ENCODE data around the gene SOWAHA. TPM values are rescaled to one million over a fixed set of nuclear protein-coding genes. Genes with fewer than 3 reads are reported as not detected.

The SOWAHA gene
- total and polyA plus RNA-seq, 2 of the 8 experiments (the other 6 are each of a cell fraction or from before 2014, with no cell fraction given): 0.09 to 0.11 TPM

GRCh38 chr5:132841305-132841704 is 28.2 kb downstream of the SOWAHA start:
- FAIRE-seq: no peak
- H3K4me1 ChIP-seq (replicated peaks in 1 of 4; ENCODE audit: control insufficient read depth in 3 of 4, insufficient read depth in 4 of 4, low read length in 3 of 4): no peaks in the 10 kb centered on the region
- H2AFZ ChIP-seq (ENCODE audit: low read length): no peak overlapping the region
- no peaks in the 10 kb centered on the region for H3K36me3 ChIP-seq (ENCODE audit: control insufficient read depth in 2 of 4, insufficient read depth in 4 of 4, low read length in 3 of 4)
- no peak for DNase-seq (ENCODE audit: low read depth in 1 of 2, low spot score in 2 of 2)
- H3K79me2 ChIP-seq (ENCODE audit: control insufficient read depth in 1 of 2, insufficient read depth in 2 of 2, low read length in 2 of 2): no peaks in the 10 kb centered on the region
- H2BK5ac ChIP-seq (ENCODE audit: low read depth, low read length): no peak overlapping the region
- H2BK20ac ChIP-seq (ENCODE audit: low read length): no peak overlapping the region
- H3K23ac ChIP-seq (ENCODE audit: insufficient read length): no peak overlapping the region
- POLR2A ChIA-PET (ENCODE audit: partially characterized antibody): no interaction called here
- H4K91ac ChIP-seq (replicated peaks; ENCODE audit: insufficient read length, low read length): no peak overlapping the region
- no peaks in the 10 kb centered on the region for H3K23me2 ChIP-seq (ENCODE audit: low read depth, low read length)
- H3K4me2 ChIP-seq (ENCODE audit: insufficient read depth in 1 of 2, low read depth in 2 of 2, low read length in 2 of 2): no peak overlapping the region
- H3K9ac ChIP-seq (replicated peaks in 1 of 4; ENCODE audit: extremely low read depth in 1 of 4, low read depth in 3 of 4, low read length in 3 of 4): no peak overlapping the region
- H4K5ac ChIP-seq (ENCODE audit: insufficient read length, low read depth, low read length): no peak overlapping the region
- H3K18ac ChIP-seq (ENCODE audit: extremely low read depth, low read length): no peak overlapping the region
- no peak overlapping the region for H3K14ac ChIP-seq (ENCODE audit: insufficient read length)
- no peaks in the 10 kb centered on the region for H3K27me3 ChIP-seq (replicated peaks in 1 of 4; ENCODE audit: control insufficient read depth in 3 of 4, extremely low read depth in 1 of 4, insufficient read depth in 3 of 4, low read length in 3 of 4)
- no peak overlapping the region for H3K4me3 ChIP-seq (ENCODE audit: extremely low read depth in 1 of 4, insufficient read depth in 2 of 4, low read depth in 3 of 4, low read length in 4 of 4)
- H4K20me1 ChIP-seq (replicated peaks in 1 of 2; ENCODE audit: control insufficient read depth in 1 of 2, insufficient read depth in 2 of 2, low read length in 2 of 2): no peaks in the 10 kb centered on the region
- no peak overlapping the region for H2BK12ac ChIP-seq (ENCODE audit: low read depth, low read length)
- CTCF ChIA-PET (ENCODE audit: partially characterized antibody): interaction anchor here (25.6 kb wide), 1 partner anchor 21 kb away, joined by 465 read pairs; the partner anchor contains the start of genes GDF9, LEAP2 and UQCRQ
- WGBS, 2 experiments (ENCODE audit: extremely low coverage in 1 of 2, insufficient coverage in 1 of 2, insufficient read length in 1 of 2, insufficient replicate concordance in 2 of 2, low coverage in 1 of 2, low lambda C conversion rate in 2 of 2, missing lambda C conversion rate in 1 of 2): 96% methylated on average over 4 of the region's 4 CpGs; no CpG with 5 or more reads in 1 of the 2 experiments
- H3K27ac ChIP-seq (ENCODE audit: low read depth, low read length): no peak overlapping the region
- H2BK120ac ChIP-seq (replicated peaks; ENCODE audit: low read depth, low read length): no peak overlapping the region
- H3K9me3 ChIP-seq (ENCODE audit: insufficient read depth in 2 of 2, low read depth in 1 of 2, low read length in 1 of 2): no peaks in the 10 kb centered on the region
- no peaks in the 10 kb centered on the region for H3K79me1 ChIP-seq (ENCODE audit: low read depth, low read length)
- no peak overlapping the region for H3K4ac ChIP-seq (replicated peaks; ENCODE audit: insufficient read length, low read depth, low read length)
- H3K56ac ChIP-seq (replicated peaks; ENCODE audit: insufficient read length, low read depth, low read length): no peak overlapping the region
- no peak overlapping the region for H4K8ac ChIP-seq (ENCODE audit: extremely low read depth, insufficient read depth, low read length)
- no peak overlapping the region for H2BK15ac ChIP-seq (ENCODE audit: low read length)
- no peak overlapping the region for H2AK5ac ChIP-seq (ENCODE audit: low read depth, low read length)
- no peak for TF ChIP-seq BRCA1 (IDR thresholded peaks at IDR 0.05; ENCODE audit: low read depth, low read length)
- no peak for TF ChIP-seq NANOG (IDR thresholded peaks at IDR 0.05; ENCODE audit: insufficient read depth, low read depth, low read length, poor library complexity, severe bottlenecking)
- TF ChIP-seq RNF2 (IDR thresholded peaks at IDR 0.05; ENCODE audit: borderline replicate concordance, low read depth, low read length, missing control alignments, poor library complexity, severe bottlenecking): no peak
- no peak for TF ChIP-seq EP300 (IDR thresholded peaks at IDR 0.05; ENCODE audit: borderline replicate concordance in 1 of 2, low read depth in 2 of 2, low read length in 2 of 2)
- no peak for TF ChIP-seq ASH2L (IDR thresholded peaks at IDR 0.05; ENCODE audit: low read length)
- TF ChIP-seq CREB1 (IDR thresholded peaks at IDR 0.05): no peak
- TF ChIP-seq BCL11A (IDR thresholded peaks at IDR 0.05; ENCODE audit: low read depth in 2 of 2, low read length in 2 of 2): no peak
- no peak for TF ChIP-seq SIRT6 (IDR thresholded peaks at IDR 0.05; ENCODE audit: low read length)
- no peak for TF ChIP-seq CEBPB (IDR thresholded peaks at IDR 0.05; ENCODE audit: low read depth, low read length)
- TF ChIP-seq TBP (IDR thresholded peaks at IDR 0.05; ENCODE audit: low read depth, low read length): no peak
- TF ChIP-seq CTCF (IDR thresholded peaks at IDR 0.05; ENCODE audit: control extremely low read depth in 1 of 3, insufficient read depth in 1 of 3, low read depth in 1 of 3, low read length in 3 of 3): no peak
- no peak for TF ChIP-seq TAF7 (optimal IDR thresholded peaks at IDR 0.05; ENCODE audit: borderline replicate concordance, low read depth, low read length)
